ENCODE measurements around the gene MGAT5B.

The MGAT5B gene

DNA sequence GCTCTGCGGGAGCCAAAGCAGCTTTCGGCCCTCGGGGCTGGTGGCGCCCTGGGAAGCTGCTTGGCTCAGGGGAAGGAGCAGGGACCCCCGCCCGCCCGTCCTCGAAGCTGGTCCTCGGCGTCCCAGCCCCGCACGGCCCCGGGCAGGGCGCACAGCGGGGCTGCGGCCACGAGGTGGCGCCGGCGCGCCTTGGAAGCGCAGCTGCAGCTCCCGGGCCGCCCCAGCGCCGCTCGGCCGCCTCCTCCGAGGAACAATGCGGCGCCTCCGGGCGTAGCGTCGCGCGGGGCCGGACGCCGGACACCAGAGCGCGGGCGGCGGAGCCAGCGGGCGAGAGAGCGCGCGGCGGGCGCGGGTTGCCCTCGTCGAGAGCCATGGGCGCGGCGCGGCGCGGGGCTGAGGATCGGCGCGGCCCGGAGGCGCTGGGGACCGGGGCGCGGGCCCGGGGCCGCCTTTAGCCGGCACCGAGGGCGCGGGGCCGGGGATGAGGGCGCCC lies at the start of gene MGAT5B:
MGAT5B (plus strand) TSS at position 229 of the 493 bp plus-strand sequence. CDS start 626 bp downstream, outside the sequence.
- Histone ChIP-seq H3K27ac (no peak within 1 kb of the TSS), H3K4me3 (peak within 1 kb of the TSS; percentile 62)
- peak; percentile 83 for TF ChIP-seq CTCF (IDR thresholded peaks at IDR 0.05)
- no peak for DNase-seq (ENCODE audit: low spot score)

DNA sequence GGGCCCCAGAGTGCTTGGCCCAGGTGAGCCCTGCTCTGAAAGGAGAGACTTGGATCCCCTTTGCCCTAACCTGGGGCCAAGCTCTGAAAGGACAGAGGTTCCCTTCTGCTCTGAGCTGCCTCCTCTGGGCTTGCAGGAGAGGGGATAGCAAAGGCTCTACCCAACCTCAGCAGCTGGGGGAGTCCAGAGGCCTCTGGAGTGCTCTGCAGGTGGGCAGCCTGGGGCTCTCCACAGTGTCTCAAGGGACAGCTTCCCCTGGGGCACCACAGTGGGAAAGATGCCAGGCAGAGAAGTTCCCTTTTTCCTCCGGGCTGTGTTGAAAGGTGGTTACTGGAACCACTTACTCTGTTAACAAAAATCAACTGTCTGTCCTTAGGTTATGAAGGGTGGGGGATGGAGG lies 48.2 kb upstream of the MGAT5B start:
- Histone ChIP-seq H3K4me3 (no peak overlapping the region), H3K27ac (no peak overlapping the region)
- no peak for DNase-seq (ENCODE audit: low spot score)
- TF ChIP-seq CTCF (IDR thresholded peaks at IDR 0.05), result no peak

- TF ChIP-seq CTCF (IDR thresholded peaks at IDR 0.05), result no peak
- no peak for DNase-seq (ENCODE audit: low spot score)
- Histone ChIP-seq H3K4me3 (no peak overlapping the region), H3K27ac (no peak overlapping the region)
Measured at GRCh38 chr17:76820561-76820960, 47.6 kb upstream of the MGAT5B start.

GRCh38 chr17:76822184-76822778 lies 45.9 kb upstream of the MGAT5B start:
- no peak for DNase-seq (ENCODE audit: low spot score)
- H3K27ac ChIP-seq, result no peak overlapping the region
- H3K4me3 ChIP-seq, result no peak overlapping the region
- no peak for TF ChIP-seq CTCF (IDR thresholded peaks at IDR 0.05)

GRCh38 chr17:76824093-76824492 lies 44.1 kb upstream of the MGAT5B start:
- H3K4me3 ChIP-seq, result no peak overlapping the region
- no peak overlapping the region for H3K27ac ChIP-seq
- DNase-seq (ENCODE audit: low spot score), result no peak
- no peak for TF ChIP-seq CTCF (IDR thresholded peaks at IDR 0.05)

DNA sequence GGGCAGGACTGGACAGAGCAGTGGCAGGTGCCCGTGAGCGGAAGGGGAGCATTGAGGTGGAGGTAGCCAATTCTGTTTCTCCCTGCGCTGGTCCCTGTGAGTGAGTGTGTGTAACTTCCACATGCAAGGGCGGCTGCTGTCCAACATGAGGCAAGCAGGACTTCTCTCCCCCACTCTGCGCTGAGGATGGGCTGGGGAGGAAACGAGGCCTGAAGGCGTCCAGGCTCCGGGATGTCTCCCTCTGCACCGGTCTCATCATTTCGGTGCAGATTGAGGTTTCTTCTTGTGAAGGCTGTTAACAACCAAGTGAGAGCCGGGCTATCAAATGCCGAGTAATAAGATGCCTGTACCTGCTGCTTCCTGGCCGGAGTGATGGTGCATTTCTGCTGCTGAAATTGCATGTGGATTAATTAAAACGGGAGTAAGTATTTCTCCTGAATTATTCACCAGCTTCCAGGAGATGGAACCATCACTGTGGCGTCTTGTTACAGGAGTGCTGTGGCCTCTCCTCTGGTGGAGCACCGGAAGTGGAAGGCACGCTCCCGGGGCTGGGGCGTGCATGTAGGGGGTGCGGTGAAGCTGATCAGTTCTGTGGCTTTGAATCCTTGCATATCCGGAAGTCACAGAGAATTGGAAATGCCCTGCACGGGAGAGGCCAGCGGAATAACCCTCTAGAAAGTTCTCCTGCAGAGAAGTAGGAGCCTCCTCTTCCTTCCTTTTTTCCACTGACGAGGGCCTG lies 41.7 kb upstream of the MGAT5B start:
- Histone ChIP-seq H3K27ac (no peak overlapping the region), H3K4me3 (no peak overlapping the region)
- DNase-seq (ENCODE audit: low spot score), result no peak
- TF ChIP-seq CTCF (IDR thresholded peaks at IDR 0.05), result no peak

DNA sequence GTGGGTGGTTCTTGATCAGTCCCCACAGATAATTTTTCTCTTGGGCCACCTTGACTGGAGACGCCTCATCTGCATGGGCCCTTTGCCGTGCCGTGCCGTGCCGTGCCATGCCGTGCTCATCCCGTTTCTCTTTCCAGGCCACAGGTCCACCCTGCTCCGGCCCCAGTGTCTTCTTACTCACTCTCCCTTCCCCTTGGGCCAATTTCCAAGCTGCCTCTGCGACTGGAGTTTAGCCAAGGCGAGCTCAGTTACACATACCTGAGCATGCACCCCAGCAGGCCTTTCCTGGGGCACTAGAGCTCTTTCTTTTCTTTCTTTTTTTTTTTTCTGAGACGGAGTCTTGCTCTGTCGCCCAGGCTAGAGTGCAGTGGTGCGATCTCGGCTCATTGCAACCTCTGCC lies 40.5 kb upstream of the MGAT5B start:
- H3K4me3 ChIP-seq, result no peak overlapping the region
- no peak overlapping the region for H3K27ac ChIP-seq
- no peak for DNase-seq (ENCODE audit: low spot score)
- TF ChIP-seq CTCF (IDR thresholded peaks at IDR 0.05), result no peak
